H1 (cell line): ENCODE measurements around the gene MSL3B.

ENCODE experiments used
- CTCF ChIA-PET: fragments of 300-600 bp; sonication (Branson Sonifier 250); formaldehyde crosslinking; loops from one replicate; lab custom pipeline; 2021; ENCODE audit not compliant: partially characterized antibody; lab: Charles Lee
- POLR2A ChIA-PET: fragments of 300-600 bp; sonication (Branson Sonifier 250); formaldehyde crosslinking; loops from one replicate; lab custom pipeline; 2021; ENCODE audit warnings: inconsistent platforms; ENCODE audit not compliant: partially characterized antibody; lab: Charles Lee
- DNase-seq, 2 experiments: peaks; one replicate each; pipeline versions ENCODE4 v3.0.0 to v3.0.0-alpha.2; 2010 to 2022; ENCODE audit warnings: low spot score in 2 of 2, low read depth in 1 of 2, mixed read lengths in 1 of 2
- FAIRE-seq: peaks from 2 replicates; lab custom pipeline; 2011; peaks lifted over from hg19 to GRCh38; lab: Jason Lieb, UNC
- H2AFZ ChIP-seq: 2 replicates; pipeline ENCODE4 v1.8.1; 2012; ENCODE audit warnings: low read length, inconsistent platforms
- H2AK5ac ChIP-seq: 2 replicates; pipeline ENCODE4 v1.6.1; 2013; ENCODE audit warnings: low read depth, low read length
- H2BK120ac ChIP-seq: replicated peaks from 2 replicates; pipeline ENCODE3; 2013; ENCODE audit warnings: low read depth, low read length, inconsistent platforms
- H2BK12ac ChIP-seq: 2 replicates; pipeline ENCODE4 v1.6.1; 2013; ENCODE audit warnings: low read depth, low read length
- H2BK15ac ChIP-seq: 2 replicates; pipeline ENCODE4 v1.6.1; 2013; ENCODE audit warnings: low read length
- H2BK20ac ChIP-seq: 2 replicates; pipeline ENCODE4 v1.6.1; 2013; ENCODE audit warnings: low read length
- H2BK5ac ChIP-seq: 2 replicates; pipeline ENCODE4 v1.6.1; 2013; ENCODE audit warnings: low read depth, low read length
- H3K14ac ChIP-seq: 2 replicates; pipeline ENCODE4 v1.6.1; 2013; ENCODE audit warnings: inconsistent platforms; ENCODE audit not compliant: insufficient read length
- H3K18ac ChIP-seq: 2 replicates; pipeline ENCODE4 v1.6.1; 2013; ENCODE audit warnings: low read length; ENCODE audit errors: extremely low read depth
- H3K23ac ChIP-seq: 2 replicates; pipeline ENCODE4 v1.6.1; 2013; ENCODE audit warnings: inconsistent platforms; ENCODE audit not compliant: insufficient read length
- H3K23me2 ChIP-seq: 2 replicates; pipeline ENCODE4 v1.6.1; 2013; ENCODE audit warnings: low read depth, low read length
- H3K27ac ChIP-seq: 2 replicates; pipeline ENCODE4 v1.6.1; 2011; ENCODE audit warnings: low read depth, low read length, inconsistent platforms
- H3K27me3 ChIP-seq, 4 experiments: replicated peaks in 1 of 4; 1 replicate in 1 of 4; 2 replicates in 3 of 4; pipeline versions ENCODE4 v1.6.1 to v1.8.1; 2011 to 2013; ENCODE audit warnings: low read length in 3 of 4, mild to moderate bottlenecking in 3 of 4, inconsistent platforms in 2 of 4, mixed read lengths in 2 of 4, moderate library complexity in 1 of 4; ENCODE audit not compliant: control insufficient read depth in 3 of 4, insufficient read depth in 3 of 4; ENCODE audit errors: extremely low read depth in 1 of 4
- H3K36me3 ChIP-seq, 4 experiments: 2 replicates each; pipeline versions ENCODE4 v1.6.1 to v1.8.1; 2011 to 2013; ENCODE audit warnings: mild to moderate bottlenecking in 4 of 4, low read length in 3 of 4, moderate library complexity in 2 of 4, control low read depth in 1 of 4, inconsistent platforms in 1 of 4; ENCODE audit not compliant: insufficient read depth in 4 of 4, control insufficient read depth in 2 of 4
- H3K4ac ChIP-seq: replicated peaks from 2 replicates; pipeline ENCODE3; 2013; ENCODE audit warnings: low read length, low read depth, mixed read lengths, inconsistent platforms; ENCODE audit not compliant: insufficient read length
- H3K4me1 ChIP-seq, 4 experiments: replicated peaks in 1 of 4; 1 replicate in 1 of 4; 2 replicates in 3 of 4; pipeline versions ENCODE4 v1.6.1 to v1.8.1; 2011 to 2013; ENCODE audit warnings: low read length in 3 of 4, inconsistent platforms in 2 of 4, mixed read lengths in 1 of 4; ENCODE audit not compliant: insufficient read depth in 4 of 4, control insufficient read depth in 3 of 4
- H3K4me2 ChIP-seq, 2 experiments: 2 replicates each; pipeline versions ENCODE4 v1.6.1 to v1.8.1; 2011 to 2013; ENCODE audit warnings: low read depth in 2 of 2, low read length in 2 of 2, control low read depth in 1 of 2, inconsistent platforms in 1 of 2, mild to moderate bottlenecking in 1 of 2; ENCODE audit not compliant: insufficient read depth in 1 of 2
- H3K4me3 ChIP-seq, 4 experiments: fragments of 200-600, 300-600 bp in 1 of 4; sonication (generic), shearing (Covaris generic), sonication (Bioruptor Twin) in 1 of 4; 2 replicates each; pipeline versions ENCODE4 v1.5.1 to v1.8.1; 2011 to 2016; ENCODE audit warnings: low read length in 4 of 4, low read depth in 3 of 4, control low read depth in 2 of 4, inconsistent platforms in 2 of 4, mild to moderate bottlenecking in 2 of 4, mixed read lengths in 1 of 4, moderate library complexity in 1 of 4; ENCODE audit not compliant: insufficient read depth in 2 of 4; ENCODE audit errors: extremely low read depth in 1 of 4
- H3K56ac ChIP-seq: replicated peaks from 2 replicates; pipeline ENCODE3; 2013; ENCODE audit warnings: low read depth, mild to moderate bottlenecking, mixed read lengths, low read length, inconsistent platforms; ENCODE audit not compliant: insufficient read length
- H3K79me1 ChIP-seq: 2 replicates; pipeline ENCODE4 v1.6.1; 2013; ENCODE audit warnings: low read depth, low read length, control low read depth
- H3K79me2 ChIP-seq, 2 experiments: 2 replicates each; pipeline versions ENCODE4 v1.6.1 to v1.8.1; 2012 to 2013; ENCODE audit warnings: low read length in 2 of 2, mild to moderate bottlenecking in 2 of 2, inconsistent platforms in 1 of 2; ENCODE audit not compliant: insufficient read depth in 2 of 2, control insufficient read depth in 1 of 2
- H3K9ac ChIP-seq, 4 experiments: replicated peaks in 1 of 4; 1 replicate in 1 of 4; 2 replicates in 3 of 4; pipeline versions ENCODE4 v1.6.1 to v1.8.1; 2011 to 2013; ENCODE audit warnings: low read depth in 3 of 4, low read length in 3 of 4, control low read depth in 2 of 4, mild to moderate bottlenecking in 2 of 4, moderate library complexity in 2 of 4, inconsistent platforms in 1 of 4; ENCODE audit errors: extremely low read depth in 1 of 4
- H3K9me3 ChIP-seq, 2 experiments: 2 replicates each; pipeline versions ENCODE4 v1.6.1 to v1.8.1; 2012 to 2013; ENCODE audit warnings: mild to moderate bottlenecking in 2 of 2, moderate library complexity in 2 of 2, control low read depth in 1 of 2, inconsistent platforms in 1 of 2, low read depth in 1 of 2, low read length in 1 of 2, mixed read lengths in 1 of 2; ENCODE audit not compliant: insufficient read depth in 2 of 2
- H4K20me1 ChIP-seq, 2 experiments: replicated peaks in 1 of 2; 2 replicates each; pipeline versions ENCODE3 to v1.8.1; 2011 to 2013; ENCODE audit warnings: inconsistent platforms in 2 of 2, low read length in 2 of 2, mild to moderate bottlenecking in 1 of 2; ENCODE audit not compliant: insufficient read depth in 2 of 2, control insufficient read depth in 1 of 2
- H4K5ac ChIP-seq: 2 replicates; pipeline ENCODE4 v1.6.1; 2013; ENCODE audit warnings: low read length, low read depth, mixed read lengths, inconsistent platforms; ENCODE audit not compliant: insufficient read length
- H4K8ac ChIP-seq: 2 replicates; pipeline ENCODE4 v1.8.0; 2013; ENCODE audit warnings: mild to moderate bottlenecking, moderate library complexity, low read length, inconsistent platforms; ENCODE audit not compliant: insufficient read depth; ENCODE audit errors: extremely low read depth
- H4K91ac ChIP-seq: replicated peaks from 2 replicates; pipeline ENCODE3; 2013; ENCODE audit warnings: low read length, mixed read lengths, inconsistent platforms; ENCODE audit not compliant: insufficient read length
- BACH1 ChIP-seq: IDR thresholded peaks from 2 replicates; pipeline ENCODE4 v1.6.1; 2012; ENCODE audit warnings: low read length, improper control_type of control experiment
- BRCA1 ChIP-seq: IDR thresholded peaks from 2 replicates; pipeline ENCODE4 v1.6.1; 2012; ENCODE audit warnings: low read depth, low read length, improper control_type of control experiment
- CBX5 ChIP-seq: fragments of 300-800, 300-1000 bp; sonication (generic); IDR thresholded peaks from 2 replicates; pipeline ENCODE4 v1.7.1; 2016; ENCODE audit warnings: antibody characterized with exemption, low read length, low read depth
- CBX8 ChIP-seq: fragments of 300-800, 300-1000 bp; sonication (generic); IDR thresholded peaks from 2 replicates; pipeline ENCODE4 v1.7.1; 2016; ENCODE audit warnings: low read depth, low read length, borderline replicate concordance
- EZH2 ChIP-seq: fragments of 200-600 bp; sonication (generic); IDR thresholded peaks from 2 replicates; pipeline ENCODE4 v1.7.1; 2012; ENCODE audit warnings: low read depth, mild to moderate bottlenecking, moderate library complexity, low read length, inconsistent platforms; ENCODE audit not compliant: severe bottlenecking
- GTF2F1 ChIP-seq: IDR thresholded peaks from 2 replicates; pipeline ENCODE4 v1.6.1; 2012; ENCODE audit warnings: low read depth, low read length, improper control_type of control experiment, borderline replicate concordance
- JUN ChIP-seq: IDR thresholded peaks from 2 replicates; pipeline ENCODE4 v1.6.1; 2011; ENCODE audit warnings: low read depth, mild to moderate bottlenecking, improper control_type of control experiment, low read length
- KDM5A ChIP-seq: fragments of 200-600 bp; IDR thresholded peaks from 2 replicates; pipeline ENCODE4 v1.7.1; 2012; ENCODE audit warnings: mild to moderate bottlenecking, low read length, inconsistent platforms, mixed read lengths
- PHF8 ChIP-seq: fragments of 200-600 bp; sonication (generic); conservative IDR thresholded peaks from 2 replicates; pipeline ENCODE4 v1.7.1; 2012; ENCODE audit warnings: low read depth, mild to moderate bottlenecking, inconsistent platforms, low read length, moderate library complexity
- POLR2A ChIP-seq, 2 experiments: IDR thresholded peaks; 1 replicate in 1 of 2; 2 replicates in 1 of 2; pipeline ENCODE4 v1.6.1; 2011; ENCODE audit warnings: low read depth in 2 of 2, low read length in 2 of 2, mild to moderate bottlenecking in 2 of 2; ENCODE audit errors: control extremely low read depth in 1 of 2
- POLR2AphosphoS5 ChIP-seq: IDR thresholded peaks from 2 replicates; pipeline ENCODE4 v1.6.1; 2011; ENCODE audit warnings: low read depth, low read length
- POU5F1 ChIP-seq: IDR thresholded peaks from 2 replicates; pipeline ENCODE4 v1.6.1; 2011; ENCODE audit warnings: low read depth, mild to moderate bottlenecking, low read length, moderate library complexity
- SIRT6 ChIP-seq: IDR thresholded peaks from one replicate; pipeline ENCODE4 v1.7.1; 2012; ENCODE audit warnings: low read length, inconsistent platforms
- SP1 ChIP-seq: IDR thresholded peaks from 2 replicates; pipeline ENCODE4 v1.6.1; 2011; ENCODE audit warnings: low read depth, low read length
- whole genome bisulfite sequencing, 2 experiments: shearing (Covaris generic) in 1 of 2; methylation state at CpG; one replicate each; pipeline versions ENCODE4 v1.1.6 to v1.1.7; 2013 to 2015; ENCODE audit warnings: low lambda C conversion rate in 2 of 2, mixed read lengths in 2 of 2, inconsistent platforms in 1 of 2, low coverage in 1 of 2, missing lambda C conversion rate in 1 of 2; ENCODE audit not compliant: insufficient replicate concordance in 2 of 2, insufficient coverage in 1 of 2, insufficient read length in 1 of 2; ENCODE audit errors: extremely low coverage in 1 of 2, missing lambda C conversion rate in 1 of 2; 5-methylcytosine and 5-hydroxymethylcytosine counted together

MSL3B gene

GRCh38 chr2:233845301-233846060, 22.7 kb downstream of the MSL3B start:
- no peak overlapping the region for H2AFZ ChIP-seq
- no peaks in the 10 kb centered on the region for H3K9me3 ChIP-seq
- no peaks in the 10 kb centered on the region; the same call in 1 of the 2 replicates for H3K79me1 ChIP-seq
- H3K79me2 ChIP-seq: peaks cover 4 to 46% of the 10 kb centered on the region in 2 experiments; a peak in 3 of 4 replicates
- H3K27ac ChIP-seq: no peak overlapping the region
- no peak overlapping the region for H2BK20ac ChIP-seq
- no peak overlapping the region for H2AK5ac ChIP-seq
- peaks cover 74 to 100% (median 97%) of the 10 kb centered on the region in 4 experiments for H3K36me3 ChIP-seq
- no peak overlapping the region for H3K18ac ChIP-seq
- H2BK15ac ChIP-seq: no peak overlapping the region
- H4K91ac ChIP-seq: no peak overlapping the region
- no peak overlapping the region for H3K23ac ChIP-seq
- H3K27me3 ChIP-seq: no peaks in the 10 kb centered on the region
- no peak overlapping the region for H2BK5ac ChIP-seq
- DNase-seq: no peak
- no peak overlapping the region for H2BK12ac ChIP-seq
- ChIA-PET POLR2A (interaction anchor here (1.9 kb wide), 1 partner anchor 7 kb away, joined by 4 read pairs; no protein-coding TSS in a partner anchor), CTCF (interaction anchor here (0.7 to 2.7 kb wide), 3 partner anchors 12 to 290 kb away, joined by 4 to 11 read pairs (median 4); no protein-coding TSS in a partner anchor)
- H3K14ac ChIP-seq: no peak overlapping the region
- no peak overlapping the region for H3K56ac ChIP-seq
- no peak overlapping the region for H3K4me2 ChIP-seq
- no peak for FAIRE-seq
- H3K4me3 ChIP-seq: no peak overlapping the region
- no peaks in the 10 kb centered on the region for H3K4me1 ChIP-seq
- H4K20me1 ChIP-seq: peaks cover 14 to 17% of the 10 kb centered on the region in 2 experiments
- H3K9ac ChIP-seq: no peak overlapping the region
- 92% methylated on average over 1 of the region's 1 CpG; no CpG with 5 or more reads in 1 of the 2 experiments for WGBS, 2 experiments
- H4K8ac ChIP-seq: no peak overlapping the region
- H3K4ac ChIP-seq: no peak overlapping the region
- H4K5ac ChIP-seq: no peak overlapping the region
- no peaks in the 10 kb centered on the region for H3K23me2 ChIP-seq
- H2BK120ac ChIP-seq: no peak overlapping the region
- TF ChIP-seq EZH2 (no peak), BACH1 (no peak), JUN (no peak), GTF2F1 (no peak), POU5F1 (no peak), CBX8 (no peak), POLR2A (IDR thresholded peaks at IDR 0.05; ENCODE audit: control extremely low read depth in 1 of 2, low read depth in 2 of 2, low read length in 2 of 2) (no peak), BRCA1 (no peak), PHF8 (no peak), SP1 (no peak), POLR2AphosphoS5 (no peak), CBX5 (no peak), KDM5A (no peak), SIRT6 (no peak)
